Endothelial cell of umbilical vein (primary cell): ENCODE measurements around the gene TMEM181.

Experiments
- POLR2A ChIP-seq: IDR thresholded peaks from 2 replicates; pipeline ENCODE4 v1.6.1; 2012; ENCODE audit warnings: low read depth, mild to moderate bottlenecking, control low read depth, low read length
- TF ChIP-seq, protein P1 (sequence below), 2 donors: IDR thresholded peaks; 1 replicate in 1 of 2; 2 replicates in 1 of 2; pipeline ENCODE4 v1.5.1; 2011; ENCODE audit warnings: low read length in 2 of 2, mild to moderate bottlenecking in 2 of 2, moderate library complexity in 2 of 2, control low read depth in 1 of 2, inconsistent platforms in 1 of 2, low read depth in 1 of 2; ENCODE audit not compliant: insufficient read depth in 1 of 2; ENCODE audit errors: extremely low read depth in 1 of 2

DNA sequence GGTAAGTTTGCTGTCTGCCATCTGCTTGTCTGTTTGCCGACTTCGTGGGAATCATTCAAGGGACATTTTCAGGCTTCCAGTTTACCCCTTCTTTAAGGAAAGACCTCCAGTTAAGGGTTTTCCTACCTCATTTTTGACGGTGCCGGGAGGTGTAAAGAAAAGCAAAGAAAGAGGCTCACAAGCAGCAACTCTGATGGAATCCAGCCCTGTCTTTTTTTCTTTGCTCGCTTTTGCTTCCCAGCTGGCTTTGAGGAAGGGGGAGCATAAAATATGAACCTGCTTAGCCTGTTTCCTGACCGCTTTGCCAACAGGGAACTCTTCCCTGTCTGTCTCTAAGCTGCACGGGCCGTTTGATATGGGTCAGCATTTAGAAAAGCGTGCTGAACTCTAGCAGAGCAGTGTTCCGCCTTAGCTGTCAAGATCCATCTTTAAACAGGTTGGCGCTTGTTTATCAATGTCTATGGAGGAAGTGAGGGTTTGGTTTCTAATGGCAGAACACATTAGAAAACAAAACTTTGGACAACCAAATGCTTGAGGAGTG is 103.8 kb downstream of the TMEM181 start:
- TF ChIP-seq, protein P1, sequence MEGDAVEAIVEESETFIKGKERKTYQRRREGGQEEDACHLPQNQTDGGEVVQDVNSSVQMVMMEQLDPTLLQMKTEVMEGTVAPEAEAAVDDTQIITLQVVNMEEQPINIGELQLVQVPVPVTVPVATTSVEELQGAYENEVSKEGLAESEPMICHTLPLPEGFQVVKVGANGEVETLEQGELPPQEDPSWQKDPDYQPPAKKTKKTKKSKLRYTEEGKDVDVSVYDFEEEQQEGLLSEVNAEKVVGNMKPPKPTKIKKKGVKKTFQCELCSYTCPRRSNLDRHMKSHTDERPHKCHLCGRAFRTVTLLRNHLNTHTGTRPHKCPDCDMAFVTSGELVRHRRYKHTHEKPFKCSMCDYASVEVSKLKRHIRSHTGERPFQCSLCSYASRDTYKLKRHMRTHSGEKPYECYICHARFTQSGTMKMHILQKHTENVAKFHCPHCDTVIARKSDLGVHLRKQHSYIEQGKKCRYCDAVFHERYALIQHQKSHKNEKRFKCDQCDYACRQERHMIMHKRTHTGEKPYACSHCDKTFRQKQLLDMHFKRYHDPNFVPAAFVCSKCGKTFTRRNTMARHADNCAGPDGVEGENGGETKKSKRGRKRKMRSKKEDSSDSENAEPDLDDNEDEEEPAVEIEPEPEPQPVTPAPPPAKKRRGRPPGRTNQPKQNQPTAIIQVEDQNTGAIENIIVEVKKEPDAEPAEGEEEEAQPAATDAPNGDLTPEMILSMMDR (IDR thresholded peaks at IDR 0.05; ENCODE audit: extremely low read depth in 1 of 2, insufficient read depth in 1 of 2, low read depth in 1 of 2, low read length in 2 of 2) = no peak
- TF ChIP-seq POLR2A = no peak
